ENCODE measurements around the gene BTBD6. TPM values are rescaled to one million over a fixed set of nuclear protein-coding genes. Genes with fewer than 3 reads are reported as not detected.
"Not testable (repeated sequence)": the region's sequence is repeated elsewhere in the genome, so short reads cannot be mapped to it uniquely, and the experiment has no call there.

Gene BTBD6
- total RNA-seq, 2 donors from 2014 or later, result 25.8 to 28.8 TPM

DNA sequence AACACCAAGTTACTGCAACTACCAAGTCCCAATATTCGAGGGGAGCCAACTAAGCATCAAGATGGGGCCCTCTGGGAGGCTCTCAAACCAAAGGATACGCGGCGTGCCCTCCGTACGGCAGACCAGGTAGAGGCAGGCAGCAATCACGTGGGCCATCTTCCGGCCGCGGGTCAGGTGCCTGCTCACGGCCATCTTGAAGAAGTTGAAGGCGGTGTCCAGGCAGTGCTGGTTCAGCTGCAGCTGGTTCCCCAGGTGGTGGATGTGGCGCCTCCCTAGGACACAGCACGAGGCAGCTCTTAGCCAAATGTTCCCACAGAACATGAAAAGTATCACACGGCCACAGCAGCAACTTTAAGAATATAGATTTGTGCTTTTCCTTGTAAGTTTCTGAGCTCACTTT is 24.3 kb downstream of the BTBD6 start:
- DNase-seq (no peak), ATAC-seq (replicated peaks in 1 of 2) (no peak)
- H3K9me3 Mint-ChIP-seq, result no peaks in the 10 kb centered on the region
- no peak overlapping the region for H3K27ac Mint-ChIP-seq
- no peak overlapping the region for H3K4me3 Mint-ChIP-seq
- H3K36me3 Mint-ChIP-seq (ENCODE audit: insufficient read depth in 2 of 2), result no peaks in the 10 kb centered on the region
- peaks cover 4% of the 10 kb centered on the region for H3K4me1 Mint-ChIP-seq (ENCODE audit: low read depth)
- no peaks in the 10 kb centered on the region for H3K27me3 Mint-ChIP-seq (ENCODE audit: low read depth)

- ATAC-seq (replicated peaks in 1 of 2) (no peak), DNase-seq (no peak)
- Mint-ChIP-seq H3K4me3 (no peak overlapping the region), H3K9me3 (no peaks in the 10 kb centered on the region), H3K36me3 (ENCODE audit: insufficient read depth in 2 of 2) (no peaks in the 10 kb centered on the region), H3K27ac (no peak overlapping the region), H3K4me1 (ENCODE audit: low read depth) (peaks cover 4% of the 10 kb centered on the region), H3K27me3 (ENCODE audit: low read depth) (no peaks in the 10 kb centered on the region)
Observed at GRCh38 chr14:105273062-105273461, 24.7 kb downstream of the BTBD6 start.

- Mint-ChIP-seq H3K27me3 (ENCODE audit: low read depth) (no peaks in the 10 kb centered on the region), H3K4me1 (ENCODE audit: low read depth) (no peaks in the 10 kb centered on the region), H3K36me3 (ENCODE audit: insufficient read depth in 2 of 2) (no peaks in the 10 kb centered on the region), H3K4me3 (no peak overlapping the region), H3K27ac (no peak overlapping the region), H3K9me3 (no peaks in the 10 kb centered on the region)
- no peak for ATAC-seq (replicated peaks in 1 of 2)
- DNase-seq, result no peak
Observed at GRCh38 chr14:105274637-105275036, 26.3 kb downstream of the BTBD6 start.

GRCh38 chr14:105275267-105275946 is 27.1 kb downstream of the BTBD6 start:
- no peak for ATAC-seq (replicated peaks in 1 of 2)
- Mint-ChIP-seq H3K27ac (no peak overlapping the region), H3K4me3 (no peak overlapping the region), H3K36me3 (ENCODE audit: insufficient read depth in 2 of 2) (no peaks in the 10 kb centered on the region), H3K9me3 (no peaks in the 10 kb centered on the region), H3K4me1 (ENCODE audit: low read depth) (no peaks in the 10 kb centered on the region), H3K27me3 (ENCODE audit: low read depth) (no peaks in the 10 kb centered on the region)
- no peak for DNase-seq

GRCh38 chr14:105277448-105277847 is 29.1 kb downstream of the BTBD6 start:
- H3K9me3 Mint-ChIP-seq; H3K27ac Mint-ChIP-seq; H3K27me3 Mint-ChIP-seq (ENCODE audit: low read depth); ATAC-seq (replicated peaks in 1 of 2); DNase-seq; H3K36me3 Mint-ChIP-seq (ENCODE audit: insufficient read depth in 2 of 2); H3K4me3 Mint-ChIP-seq: not testable (repeated sequence)
- peaks cover 10% of the 10 kb centered on the region for H3K4me1 Mint-ChIP-seq (ENCODE audit: low read depth)

DNA sequence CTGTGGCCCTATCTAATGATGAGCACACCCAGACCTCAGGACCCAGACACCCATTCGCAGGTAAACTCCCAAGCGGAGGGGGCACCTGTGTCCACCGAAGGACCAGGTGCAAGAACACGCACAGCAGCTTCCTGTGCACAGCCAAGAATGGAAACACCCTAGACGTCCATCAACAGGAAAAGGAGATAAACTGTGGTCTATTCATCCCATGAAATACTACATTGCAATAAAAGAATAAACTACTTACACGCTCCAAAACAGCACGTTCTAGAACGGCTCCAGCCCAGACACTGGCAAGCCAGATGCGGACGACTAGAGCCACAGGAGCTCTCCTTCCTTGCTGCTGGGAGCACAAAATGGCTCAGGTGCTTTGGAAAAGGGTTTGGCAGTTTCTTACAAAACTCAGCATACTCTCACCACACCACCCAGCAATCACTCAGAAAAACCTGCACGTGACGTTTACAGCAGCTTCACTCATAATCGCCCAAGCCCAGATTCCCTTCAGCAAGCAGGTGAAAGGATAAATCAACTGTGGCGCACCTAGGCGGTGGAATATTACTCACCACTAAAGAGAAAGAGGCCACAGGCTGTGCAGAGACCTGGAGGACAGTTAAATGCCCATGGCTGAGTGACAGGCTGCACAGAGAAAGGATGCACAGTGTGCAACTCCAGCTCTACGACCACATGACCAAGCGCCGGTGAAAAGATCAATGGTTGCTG is 31.5 kb downstream of the BTBD6 start:
- Mint-ChIP-seq H3K27me3 (ENCODE audit: low read depth) (no peaks in the 10 kb centered on the region), H3K4me3 (no peak overlapping the region), H3K9me3 (no peaks in the 10 kb centered on the region), H3K36me3 (ENCODE audit: insufficient read depth in 2 of 2) (no peaks in the 10 kb centered on the region), H3K27ac (no peak overlapping the region), H3K4me1 (ENCODE audit: low read depth) (peaks cover 32% of the 10 kb centered on the region)
- ATAC-seq (replicated peaks in 1 of 2), result no peak
- DNase-seq, result no peak

GRCh38 chr14:105280525-105280924 is 32.2 kb downstream of the BTBD6 start:
- H3K9me3 Mint-ChIP-seq, result no peaks in the 10 kb centered on the region
- no peaks in the 10 kb centered on the region for H3K27me3 Mint-ChIP-seq (ENCODE audit: low read depth)
- peaks cover 34% of the 10 kb centered on the region for H3K4me1 Mint-ChIP-seq (ENCODE audit: low read depth)
- H3K27ac Mint-ChIP-seq, result no peak overlapping the region
- H3K36me3 Mint-ChIP-seq (ENCODE audit: insufficient read depth in 2 of 2), result no peaks in the 10 kb centered on the region
- no peak for DNase-seq
- no peak overlapping the region for H3K4me3 Mint-ChIP-seq
- ATAC-seq (replicated peaks in 1 of 2), result no peak

GRCh38 chr14:105281371-105282097 is 33.2 kb downstream of the BTBD6 start:
- H3K27ac Mint-ChIP-seq, result no peak overlapping the region
- H3K4me3 Mint-ChIP-seq, result no peak overlapping the region
- peaks cover 34% of the 10 kb centered on the region for H3K4me1 Mint-ChIP-seq (ENCODE audit: low read depth)
- DNase-seq (no peak), ATAC-seq (replicated peaks in 1 of 2) (peak in 1 of 2 donors; percentile 11)
- H3K9me3 Mint-ChIP-seq, result no peaks in the 10 kb centered on the region
- no peaks in the 10 kb centered on the region for H3K36me3 Mint-ChIP-seq (ENCODE audit: insufficient read depth in 2 of 2)
- no peaks in the 10 kb centered on the region for H3K27me3 Mint-ChIP-seq (ENCODE audit: low read depth)

DNA sequence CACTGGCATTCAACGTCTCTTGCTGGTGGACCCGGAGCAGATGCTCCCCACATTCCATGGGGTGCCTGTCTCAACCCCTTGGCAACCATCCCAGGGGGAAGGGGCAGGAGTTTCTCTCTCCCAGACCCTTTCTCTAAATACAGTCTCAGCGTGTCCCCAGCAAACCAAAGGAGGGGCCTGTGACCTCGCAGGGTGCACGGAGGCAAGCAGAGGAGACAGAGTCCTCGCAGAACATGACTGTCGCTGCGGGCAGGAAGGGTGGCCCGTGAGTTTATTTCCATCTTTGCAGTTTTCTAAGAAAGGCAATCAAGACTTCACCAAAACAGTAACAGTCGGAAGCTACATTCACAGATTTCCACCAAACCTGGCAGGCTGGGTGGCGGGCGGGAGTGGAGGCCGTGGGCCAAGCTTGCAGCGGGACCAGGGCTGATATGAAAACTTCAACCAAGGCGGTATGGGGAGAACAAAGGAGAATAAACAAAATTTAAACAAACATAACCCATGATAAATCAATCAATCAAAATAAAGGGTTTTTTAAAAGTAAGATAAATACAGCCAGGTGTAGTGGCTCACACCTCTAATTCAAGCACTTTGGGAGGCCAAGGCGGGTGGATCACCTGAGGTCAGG is 33.9 kb downstream of the BTBD6 start:
- no peak overlapping the region for H3K27ac Mint-ChIP-seq
- H3K36me3 Mint-ChIP-seq (ENCODE audit: insufficient read depth in 2 of 2), result no peaks in the 10 kb centered on the region
- peaks cover 34% of the 10 kb centered on the region for H3K4me1 Mint-ChIP-seq (ENCODE audit: low read depth)
- DNase-seq (no peak), ATAC-seq (replicated peaks in 1 of 2) (no peak)
- H3K9me3 Mint-ChIP-seq, result no peaks in the 10 kb centered on the region
- H3K4me3 Mint-ChIP-seq, result no peak overlapping the region
- H3K27me3 Mint-ChIP-seq (ENCODE audit: low read depth), result no peaks in the 10 kb centered on the region

GRCh38 chr14:105283028-105283427 is 34.7 kb downstream of the BTBD6 start:
- peaks cover 34% of the 10 kb centered on the region for H3K4me1 Mint-ChIP-seq (ENCODE audit: low read depth)
- H3K27me3 Mint-ChIP-seq (ENCODE audit: low read depth), result no peaks in the 10 kb centered on the region
- no peak overlapping the region for H3K4me3 Mint-ChIP-seq
- no peak for ATAC-seq (replicated peaks in 1 of 2)
- H3K36me3 Mint-ChIP-seq (ENCODE audit: insufficient read depth in 2 of 2), result no peaks in the 10 kb centered on the region
- no peak overlapping the region for H3K27ac Mint-ChIP-seq
- H3K9me3 Mint-ChIP-seq, result no peaks in the 10 kb centered on the region
- no peak for DNase-seq

DNA sequence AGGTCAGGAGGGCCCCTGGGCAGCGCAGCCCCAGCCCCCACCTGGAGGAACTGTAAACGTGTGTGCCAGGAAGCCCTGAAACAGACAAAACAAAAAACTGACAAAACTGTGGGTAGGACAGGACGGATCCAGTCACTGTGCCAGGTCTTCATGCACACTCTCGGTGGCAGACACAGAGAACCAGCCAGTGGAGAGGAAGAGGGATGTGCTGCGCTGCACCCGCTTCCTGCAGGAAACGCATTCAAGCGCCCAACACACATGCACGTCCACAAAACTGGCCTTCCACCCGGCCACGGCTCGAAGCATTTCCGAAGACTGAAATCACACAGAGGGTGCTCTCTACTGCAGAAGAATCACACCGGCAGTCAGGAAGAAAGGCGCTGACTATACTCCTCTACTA is 35.6 kb downstream of the BTBD6 start:
- peaks cover 34% of the 10 kb centered on the region for H3K4me1 Mint-ChIP-seq (ENCODE audit: low read depth)
- peak in 1 of 2 donors; percentile 15 for ATAC-seq (replicated peaks in 1 of 2)
- no peaks in the 10 kb centered on the region for H3K27me3 Mint-ChIP-seq (ENCODE audit: low read depth)
- H3K4me3 Mint-ChIP-seq, result peak overlapping the region in 1 of 2 donors; percentile 25
- no peak overlapping the region for H3K27ac Mint-ChIP-seq
- H3K36me3 Mint-ChIP-seq (ENCODE audit: insufficient read depth in 2 of 2), result no peaks in the 10 kb centered on the region
- H3K9me3 Mint-ChIP-seq, result no peaks in the 10 kb centered on the region
- DNase-seq, result no peak

DNA sequence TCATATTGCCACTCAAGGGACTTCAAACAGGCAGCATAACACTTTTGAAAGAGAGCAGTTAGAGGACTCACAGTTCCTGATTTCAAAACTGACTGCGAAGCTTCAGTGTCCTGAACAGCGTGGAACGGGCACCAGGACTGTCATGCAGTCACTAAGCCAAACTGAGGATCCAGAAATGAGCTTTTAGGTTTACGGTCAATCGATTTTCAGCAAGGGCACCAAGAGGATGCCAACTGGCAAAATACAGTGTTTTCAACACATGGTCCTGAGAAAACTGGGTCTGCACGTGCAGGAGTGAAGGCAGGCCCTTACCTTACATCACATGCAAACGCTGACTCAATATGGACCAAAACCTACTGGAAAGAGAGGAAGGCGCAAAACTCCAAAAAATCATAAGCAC is 36.8 kb downstream of the BTBD6 start:
- no peak for ATAC-seq (replicated peaks in 1 of 2)
- H3K27ac Mint-ChIP-seq, result no peak overlapping the region
- no peak for DNase-seq
- H3K27me3 Mint-ChIP-seq (ENCODE audit: low read depth), result no peaks in the 10 kb centered on the region
- no peaks in the 10 kb centered on the region for H3K9me3 Mint-ChIP-seq
- H3K4me3 Mint-ChIP-seq, result no peak overlapping the region
- H3K36me3 Mint-ChIP-seq (ENCODE audit: insufficient read depth in 2 of 2), result no peaks in the 10 kb centered on the region
- peaks cover 34% of the 10 kb centered on the region for H3K4me1 Mint-ChIP-seq (ENCODE audit: low read depth)

- Mint-ChIP-seq H3K36me3 (ENCODE audit: insufficient read depth in 2 of 2) (no peaks in the 10 kb centered on the region), H3K27ac (no peak overlapping the region), H3K4me3 (no peak overlapping the region), H3K4me1 (ENCODE audit: low read depth) (peaks cover 43% of the 10 kb centered on the region), H3K27me3 (ENCODE audit: low read depth) (no peaks in the 10 kb centered on the region), H3K9me3 (no peaks in the 10 kb centered on the region)
- no peak for ATAC-seq (replicated peaks in 1 of 2)
- no peak for DNase-seq
Observed at GRCh38 chr14:105286759-105287144, 38.4 kb downstream of the BTBD6 start.

Measured in activated T-cell treated with anti-CD3 and anti-CD28 coated beads, Interleukin-2, amount 50 U/mL, for 72 hours (primary cell).